HG03159 (cell line): ENCODE data around the gene DEGS2.
"Not testable (repeated sequence)": the region's sequence is repeated elsewhere in the genome, so short reads cannot be mapped to it uniquely, and the experiment has no call there.

ENCODE experiments used
- ATAC-seq: cut with Tn5 transposase; IDR thresholded peaks from one replicate; pipeline ENCODE4 v1.9.1; 2021; ENCODE audit warnings: mild to moderate bottlenecking, moderate library complexity; ENCODE audit not compliant: unreplicated experiment

Gene DEGS2

GRCh38 chr14:100159094-100159864 is at the start of gene DEGS2:
Gene DEGS2 (minus strand): TSS chr14:100159645. CDS start chr14:100159587, 58 bp downstream.
- ATAC-seq = peak; percentile 50

GRCh38 chr14:100208136-100208535 is 48.7 kb upstream of the DEGS2 start:
- not testable (repeated sequence) for ATAC-seq

- ATAC-seq = not testable (repeated sequence)
Measured at GRCh38 chr14:100207588-100207987, 48.1 kb upstream of the DEGS2 start.

GRCh38 chr14:100204835-100205167 is 45.4 kb upstream of the DEGS2 start:
- ATAC-seq = not testable (repeated sequence)

GRCh38 chr14:100203962-100204834 is 44.8 kb upstream of the DEGS2 start:
- ATAC-seq = no peak

- ATAC-seq = no peak
Measured at GRCh38 chr14:100203146-100203545, 43.7 kb upstream of the DEGS2 start.

GRCh38 chr14:100202712-100203111 is 43.3 kb upstream of the DEGS2 start:
- no peak for ATAC-seq

- no peak for ATAC-seq
Measured at GRCh38 chr14:100201701-100202100, 42.3 kb upstream of the DEGS2 start.

- no peak for ATAC-seq
Measured at GRCh38 chr14:100200311-100200710, 40.9 kb upstream of the DEGS2 start.

- no peak for ATAC-seq
Measured at GRCh38 chr14:100199240-100199860, 39.9 kb upstream of the DEGS2 start.

GRCh38 chr14:100193417-100194357 is 34.2 kb upstream of the DEGS2 start:
- ATAC-seq = peak; percentile 6

- ATAC-seq = peak; percentile 99
Measured at GRCh38 chr14:100192672-100193416, 33.4 kb upstream of the DEGS2 start.

GRCh38 chr14:100192250-100192671 is 32.8 kb upstream of the DEGS2 start:
- no peak for ATAC-seq

- no peak for ATAC-seq
Measured at GRCh38 chr14:100191584-100192249, 32.3 kb upstream of the DEGS2 start.

GRCh38 chr14:100190126-100190525 is 30.7 kb upstream of the DEGS2 start:
- ATAC-seq = no peak

GRCh38 chr14:100188392-100189030 is 29.1 kb upstream of the DEGS2 start:
- ATAC-seq = no peak

GRCh38 chr14:100187247-100187833 is 27.9 kb upstream of the DEGS2 start:
- no peak for ATAC-seq

- not testable (repeated sequence) for ATAC-seq
Measured at GRCh38 chr14:100181876-100182551, 22.6 kb upstream of the DEGS2 start.
